PFSK-1 (cell line): ENCODE data around the gene RAMACL.

ENCODE experiments used
- POLR2AphosphoS5 ChIP-seq: IDR thresholded peaks from 2 replicates; pipeline ENCODE4 v1.6.1; 2012; ENCODE audit warnings: low read depth, mild to moderate bottlenecking, control low read depth, low read length, moderate library complexity
- REST ChIP-seq, 2 experiments: IDR thresholded peaks; 2 replicates each; pipeline versions ENCODE4 v1.6.1 to v1.8.0; 2011 to 2012; ENCODE audit warnings: low read depth in 2 of 2, low read length in 2 of 2, control low read depth in 1 of 2, inconsistent platforms in 1 of 2, mild to moderate bottlenecking in 1 of 2, moderate library complexity in 1 of 2; ENCODE audit not compliant: insufficient read depth in 1 of 2
- SIN3A ChIP-seq: IDR thresholded peaks from 2 replicates; pipeline ENCODE4 v1.6.1; 2012; ENCODE audit warnings: mild to moderate bottlenecking, low read length, moderate library complexity, borderline replicate concordance; ENCODE audit not compliant: insufficient read depth

GRCh38 chr6:166595061-166595780, 8.7 kb upstream of the RAMACL start:
- no peak for TF ChIP-seq REST (IDR thresholded peaks at IDR 0.05; ENCODE audit: insufficient read depth in 1 of 2, low read depth in 2 of 2, low read length in 2 of 2)
- no peak for TF ChIP-seq SIN3A
- no peak for TF ChIP-seq POLR2AphosphoS5
